SK-N-SH treated with all-trans-retinoic acid at 6 μM for 48 hours (cell line): ENCODE measurements around the gene ALG12.

Source experiments
- CSDC2 ChIP-seq: fragments of 250-450 bp; sonication (Bioruptor Pico); IDR thresholded peaks from 2 replicates; pipeline ENCODE4 v1.5.0; 2020; ENCODE audit warnings: mild to moderate bottlenecking, moderate library complexity
- GLIS3 ChIP-seq: fragments of 250-450 bp; sonication (Bioruptor Pico); IDR thresholded peaks from 2 replicates; pipeline ENCODE4 v1.5.0; 2020; ENCODE audit warnings: mild to moderate bottlenecking, moderate library complexity
- TSHZ2 ChIP-seq: fragments of 250-450 bp; sonication (Bioruptor Pico); IDR thresholded peaks from 2 replicates; pipeline ENCODE4 v1.5.0; 2020; ENCODE audit warnings: mild to moderate bottlenecking, moderate library complexity
- ZC3H10 ChIP-seq: fragments of 250-450 bp; sonication (Bioruptor Pico); IDR thresholded peaks from 2 replicates; pipeline ENCODE4 v1.5.1; 2021; ENCODE audit warnings: mild to moderate bottlenecking, moderate library complexity
- ZFP3 ChIP-seq: fragments of 250-450 bp; sonication (Bioruptor Pico); IDR thresholded peaks from 2 replicates; pipeline ENCODE4 v1.5.0; 2020; ENCODE audit warnings: mild to moderate bottlenecking, moderate library complexity
- ZFP30 ChIP-seq: fragments of 450-650 bp; formaldehyde crosslinking; IDR thresholded peaks from 2 replicates; pipeline ENCODE4 v1.5.0; 2022; ENCODE audit warnings: mild to moderate bottlenecking, moderate library complexity
- ZNF565 ChIP-seq: fragments of 450-650 bp; formaldehyde crosslinking; conservative IDR thresholded peaks from 2 replicates; pipeline ENCODE4 v1.5.0; 2020; ENCODE audit warnings: low read depth, mild to moderate bottlenecking, moderate library complexity
- TF ChIP-seq, protein P1 (sequence below): fragments of 250-450 bp; sonication (Bioruptor Pico); IDR thresholded peaks from 2 replicates; pipeline ENCODE4 v1.5.1; 2021; ENCODE audit warnings: mild to moderate bottlenecking, moderate library complexity

DNA sequence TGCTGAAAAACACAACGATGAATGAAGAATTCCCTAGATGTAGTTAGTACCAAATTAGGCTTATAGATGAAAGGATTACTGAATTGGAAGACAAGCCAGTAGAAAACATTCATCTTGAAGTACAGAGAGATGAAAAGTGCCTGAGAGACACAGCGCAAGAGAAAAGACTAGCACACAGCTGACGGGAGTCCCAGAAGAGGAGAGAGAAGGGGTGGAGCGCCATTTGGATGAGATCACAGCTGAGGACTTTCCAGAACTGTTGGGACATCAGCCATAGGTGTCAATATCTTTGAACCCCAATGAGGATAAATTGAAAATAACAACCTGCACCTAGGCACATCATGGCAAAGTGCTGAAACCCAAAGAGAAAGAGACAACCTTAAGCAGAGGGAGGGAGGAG lies 25.2 kb downstream of the ALG12 start:
- TF ChIP-seq ZC3H10 (CRISPR knock-in tag), result no peak
- no peak for TF ChIP-seq ZFP30 (CRISPR knock-in tag)
- TF ChIP-seq CSDC2 (CRISPR knock-in tag), result no peak
- TF ChIP-seq ZFP3 (CRISPR knock-in tag), result no peak
- TF ChIP-seq, protein P1, sequence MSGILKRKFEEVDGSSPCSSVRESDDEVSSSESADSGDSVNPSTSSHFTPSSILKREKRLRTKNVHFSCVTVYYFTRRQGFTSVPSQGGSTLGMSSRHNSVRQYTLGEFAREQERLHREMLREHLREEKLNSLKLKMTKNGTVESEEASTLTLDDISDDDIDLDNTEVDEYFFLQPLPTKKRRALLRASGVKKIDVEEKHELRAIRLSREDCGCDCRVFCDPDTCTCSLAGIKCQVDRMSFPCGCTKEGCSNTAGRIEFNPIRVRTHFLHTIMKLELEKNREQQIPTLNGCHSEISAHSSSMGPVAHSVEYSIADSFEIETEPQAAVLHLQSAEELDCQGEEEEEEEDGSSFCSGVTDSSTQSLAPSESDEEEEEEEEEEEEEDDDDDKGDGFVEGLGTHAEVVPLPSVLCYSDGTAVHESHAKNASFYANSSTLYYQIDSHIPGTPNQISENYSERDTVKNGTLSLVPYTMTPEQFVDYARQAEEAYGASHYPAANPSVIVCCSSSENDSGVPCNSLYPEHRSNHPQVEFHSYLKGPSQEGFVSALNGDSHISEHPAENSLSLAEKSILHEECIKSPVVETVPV (CRISPR knock-in tag), result no peak
- no peak for TF ChIP-seq ZNF565 (CRISPR knock-in tag)
- TF ChIP-seq GLIS3 (CRISPR knock-in tag), result no peak
- no peak for TF ChIP-seq TSHZ2 (CRISPR knock-in tag)
